GM18951 (cell line): ENCODE data around the gene CREG2.

Experiments
- POLR2A ChIP-seq: IDR thresholded peaks from 4 replicates; pipeline ENCODE4 v1.6.1; 2011; ENCODE audit warnings: mild to moderate bottlenecking; ENCODE audit not compliant: insufficient read length, insufficient read depth; ENCODE audit errors: extremely low read depth
- in situ Hi-C: fragments of 300-500 bp; cut with MboI; formaldehyde crosslinking; loops from one replicate; pipeline ENCODE4 v1.12.0; 2022; ENCODE audit warnings: low sequenced_read_pairs, mixed read lengths, inconsistent platforms; ENCODE audit not compliant: unreplicated experiment

Gene CREG2

GRCh38 chr2:101380376-101380775 is 6.9 kb downstream of the CREG2 start:
- in situ Hi-C loops: no loop called here
- no peak for TF ChIP-seq POLR2A

DNA sequence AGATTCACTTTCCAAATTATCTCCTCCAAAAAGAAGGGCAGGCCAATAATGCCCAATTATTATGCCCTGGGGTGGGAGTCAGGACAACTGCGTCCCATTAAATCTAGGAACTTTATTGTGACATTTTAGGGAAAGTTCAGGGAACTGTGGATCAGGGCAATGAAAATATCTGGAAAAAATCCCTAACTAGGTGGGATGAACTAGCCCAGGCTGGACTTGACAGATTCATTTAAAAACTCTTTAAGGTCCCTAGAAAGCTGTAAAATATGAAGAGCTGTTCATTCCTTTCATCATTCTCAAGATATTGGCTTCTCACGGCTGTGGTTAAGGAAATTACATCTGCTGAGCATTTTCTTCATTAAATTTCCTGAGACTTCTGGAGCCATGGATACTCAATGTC is 8.2 kb downstream of the CREG2 start:
- no peak for TF ChIP-seq POLR2A
- in situ Hi-C loops: no loop called here

DNA sequence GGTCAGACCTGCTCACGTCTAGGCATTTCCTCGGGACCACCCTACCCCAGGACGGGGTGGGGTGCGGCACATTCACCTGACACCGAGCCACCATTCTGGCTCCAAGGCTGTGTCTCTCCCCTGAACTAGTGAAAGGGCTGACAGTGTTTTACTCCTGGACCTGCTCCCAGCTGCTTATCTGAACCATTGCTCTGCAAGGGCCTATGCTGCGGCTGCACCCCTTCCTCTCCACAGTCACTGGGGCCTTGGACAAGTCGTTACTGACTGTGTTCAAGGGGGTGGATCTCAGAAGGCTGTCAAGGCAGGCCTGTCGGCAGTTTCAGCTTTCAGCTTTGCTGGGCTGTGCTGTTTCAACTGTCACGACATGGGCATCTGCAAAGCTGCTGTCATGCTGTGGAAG is 11.7 kb downstream of the CREG2 start:
- in situ Hi-C loops: no loop called here
- no peak for TF ChIP-seq POLR2A

DNA sequence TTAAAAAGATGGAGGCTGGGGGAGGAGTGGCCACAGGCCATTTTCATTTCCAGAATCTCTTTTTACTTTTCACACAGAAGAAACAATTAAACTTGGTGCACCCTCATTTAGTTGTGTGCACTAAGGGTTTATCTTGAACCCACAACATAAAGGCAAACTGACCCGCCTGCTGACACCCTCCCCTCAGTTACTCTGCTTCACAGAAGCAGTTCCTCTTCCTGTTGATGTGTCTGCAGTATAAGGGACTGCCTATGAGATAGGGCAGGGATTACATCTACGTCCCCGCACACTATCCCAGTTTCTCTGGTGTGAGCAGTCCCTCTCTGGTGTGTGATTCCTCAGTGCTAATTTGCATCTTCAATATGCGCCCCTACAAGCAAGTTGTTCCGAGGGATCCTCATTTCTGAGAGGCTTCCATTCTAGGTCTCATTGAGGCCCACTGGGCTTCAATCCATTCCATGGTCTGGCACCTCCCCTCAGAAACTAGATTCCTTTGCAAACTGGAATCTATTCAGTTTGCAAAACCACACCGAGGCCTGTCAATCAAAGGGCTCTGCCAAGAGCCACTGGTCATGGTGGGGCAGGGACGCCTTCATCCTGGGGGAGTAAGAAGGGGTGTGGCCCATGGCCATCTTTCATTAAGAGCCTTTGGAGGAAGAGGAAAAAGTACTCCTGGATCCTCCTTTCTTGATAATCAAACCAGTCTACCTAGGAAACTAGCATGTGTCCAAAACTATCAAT is 12.3 kb downstream of the CREG2 start:
- TF ChIP-seq POLR2A: no peak
- in situ Hi-C loops: no loop called here

- in situ Hi-C loops: no loop called here
- no peak for TF ChIP-seq POLR2A
Measured at GRCh38 chr2:101372792-101373191, 14.5 kb downstream of the CREG2 start.

DNA sequence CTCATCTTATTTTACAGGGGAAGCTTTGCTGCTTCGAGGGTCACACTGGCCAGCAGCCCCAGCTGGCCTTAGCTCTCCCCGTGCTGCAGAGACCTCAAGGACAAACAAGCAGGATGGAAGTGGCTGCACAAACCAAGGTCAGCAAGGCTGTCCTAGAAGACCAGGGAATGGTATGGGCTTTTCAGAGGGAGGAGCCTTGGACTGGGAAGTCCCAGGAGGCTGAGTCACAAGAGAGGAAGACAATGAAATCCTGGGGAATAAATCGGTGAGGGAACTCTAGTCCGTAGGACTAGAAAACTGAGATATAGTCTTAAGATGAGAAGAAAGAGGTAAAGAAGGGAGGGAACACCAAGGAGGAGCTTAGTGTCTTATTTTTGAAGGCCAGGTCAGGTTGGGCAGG is 15.7 kb downstream of the CREG2 start:
- in situ Hi-C loops: no loop called here
- TF ChIP-seq POLR2A: no peak

- no peak for TF ChIP-seq POLR2A
- in situ Hi-C loops: no loop called here
Measured at GRCh38 chr2:101369100-101369499, 18.2 kb downstream of the CREG2 start.

DNA sequence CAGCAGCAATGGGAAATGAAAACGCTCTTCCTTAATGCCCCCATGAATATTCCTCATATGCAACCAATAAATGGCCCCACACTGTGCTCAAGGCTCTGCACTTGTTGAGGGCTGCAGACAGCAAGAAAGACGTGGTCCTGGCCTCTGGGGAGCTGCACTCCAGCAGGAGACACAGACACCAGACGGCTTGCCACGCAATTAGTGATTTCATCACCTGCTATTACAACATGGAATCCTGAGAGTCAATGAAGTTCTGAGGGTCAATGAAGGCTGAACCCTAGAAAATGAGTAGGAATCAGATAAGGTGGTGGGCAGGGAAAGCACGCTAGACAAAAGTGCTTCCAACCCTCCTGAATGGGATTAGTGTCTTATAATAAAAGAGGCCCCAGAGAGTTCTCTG is 18.9 kb downstream of the CREG2 start:
- in situ Hi-C loops: no loop called here

DNA sequence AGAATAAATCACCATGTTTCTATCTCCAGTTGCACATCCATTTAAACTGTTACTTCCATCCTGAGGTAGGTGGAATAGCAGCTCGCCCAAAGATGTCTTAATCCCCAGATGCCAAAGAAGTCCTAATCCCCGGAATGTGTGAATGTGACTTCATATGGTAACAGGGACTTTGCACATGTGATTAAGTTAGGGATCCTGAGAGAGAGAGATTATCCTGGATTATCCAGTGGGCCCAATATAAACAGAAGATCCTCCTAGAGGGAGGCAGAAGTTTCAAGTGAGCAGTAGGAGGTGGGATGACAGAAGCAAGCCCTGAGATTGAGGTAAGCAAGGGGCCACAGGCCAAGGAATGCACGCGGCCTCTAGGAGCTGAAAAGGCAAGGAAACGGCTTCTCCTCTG is 19.8 kb downstream of the CREG2 start:
- in situ Hi-C loops: no loop called here
- no peak for TF ChIP-seq POLR2A

More for the DNA sequence above, 18.9 kb downstream of the CREG2 start:
- TF ChIP-seq POLR2A: no peak

DNA sequence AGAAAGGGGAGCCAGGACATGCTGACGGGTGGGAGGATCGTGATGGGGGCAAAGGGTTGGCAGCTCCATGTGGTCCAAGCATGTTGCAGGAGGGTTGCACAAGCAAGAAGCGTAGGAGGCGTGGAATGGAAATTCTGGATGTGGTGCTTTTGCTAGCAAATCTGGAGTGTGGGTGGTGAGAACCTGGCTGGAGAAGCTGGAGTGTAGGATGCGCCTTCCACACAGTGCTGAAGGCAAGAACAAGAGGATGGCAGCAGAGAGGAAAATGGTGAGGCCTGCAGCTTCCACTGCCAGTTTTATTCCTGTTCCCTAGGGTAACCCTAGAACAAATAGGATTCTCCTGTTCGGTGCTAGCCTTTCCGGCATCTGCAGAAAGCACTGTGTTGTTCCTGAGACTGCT is 22.4 kb downstream of the CREG2 start:
- TF ChIP-seq POLR2A: no peak
- in situ Hi-C loops: no loop called here

GRCh38 chr2:101362777-101363176 is 24.5 kb downstream of the CREG2 start:
- no peak for TF ChIP-seq POLR2A
- in situ Hi-C loops: no loop called here

GRCh38 chr2:101362316-101362715 is 25.0 kb downstream of the CREG2 start:
- no peak for TF ChIP-seq POLR2A
- in situ Hi-C loops: no loop called here

DNA sequence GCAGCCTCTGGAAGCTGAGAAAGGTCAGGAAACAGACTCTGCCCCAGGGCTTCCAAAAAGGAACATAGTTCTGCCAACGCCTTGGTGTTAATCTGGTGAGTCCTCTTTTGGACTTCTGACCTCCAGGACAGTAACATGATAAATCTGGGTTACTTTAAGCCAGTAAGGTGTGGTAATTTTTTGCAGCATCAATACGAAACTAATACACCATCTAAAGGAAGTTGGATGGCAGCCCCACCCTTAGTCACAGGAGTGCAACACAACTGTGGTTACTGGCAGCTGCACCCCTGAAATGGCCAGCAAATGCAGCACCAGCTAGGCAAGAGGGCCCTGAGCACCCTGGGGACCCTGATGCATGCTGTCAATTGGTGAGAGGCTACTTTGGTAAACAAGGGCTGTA is 25.8 kb downstream of the CREG2 start:
- in situ Hi-C loops: no loop called here
- TF ChIP-seq POLR2A: no peak

DNA sequence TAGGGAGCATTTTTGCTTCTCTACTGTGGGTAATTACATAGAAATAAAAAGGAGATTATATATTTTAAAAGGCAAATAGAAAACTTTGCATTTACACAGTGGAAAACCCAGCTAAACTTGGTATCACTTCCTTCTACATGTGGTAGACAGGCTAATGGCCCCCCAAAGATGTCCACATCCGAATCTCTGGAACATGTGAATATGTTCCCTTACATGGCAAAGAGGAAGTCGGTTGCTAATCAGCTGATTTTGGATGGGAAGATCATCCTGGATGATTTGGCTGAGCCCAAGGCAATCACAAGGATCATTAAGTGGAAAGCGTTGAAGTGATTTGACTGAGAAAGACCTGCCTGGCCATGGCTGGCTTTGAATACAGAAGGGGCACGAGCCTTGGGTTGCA is 26.2 kb downstream of the CREG2 start:
- TF ChIP-seq POLR2A: no peak

GRCh38 chr2:101360232-101360631 is 27.1 kb downstream of the CREG2 start:
- no peak for TF ChIP-seq POLR2A
- in situ Hi-C loops: no loop called here

More for the DNA sequence above, 26.2 kb downstream of the CREG2 start:
- in situ Hi-C loops: no loop called here
